GM23338 (cell line): ENCODE data around the gene ADD3. TPM values are rescaled to one million over a fixed set of nuclear protein-coding genes. Genes with fewer than 3 reads are reported as not detected.

Source experiments
- ATAC-seq: fragments of 200-7000 bp; cut with Tn5 transposase; 3 replicates; pipeline ENCODE4 v1.9.1; 2020
- DNase-seq: peaks from one replicate; pipeline ENCODE4 v3.0.0-alpha.2; 2015; ENCODE audit warnings: low spot score
- H2AFZ ChIP-seq: fragments of 200-600 bp; sonication (generic); 2 replicates; pipeline ENCODE4 v1.8.0; 2016; ENCODE audit warnings: antibody characterized with exemption, mild to moderate bottlenecking, moderate library complexity
- H3F3A ChIP-seq: fragments of 200-600 bp; sonication (generic); replicated peaks from 2 replicates; pipeline ENCODE4 v1.8.0; 2017; ENCODE audit warnings: antibody characterized with exemption, mixed run types, low read depth
- H3K27ac ChIP-seq: fragments of 200-600 bp; sonication (generic); 2 replicates; pipeline ENCODE4 v1.6.1; 2016; ENCODE audit warnings: low read depth
- H3K27me3 ChIP-seq: fragments of 200-600 bp; sonication (generic); 2 replicates; pipeline ENCODE4 v1.8.0; 2016; ENCODE audit warnings: mild to moderate bottlenecking, mixed run types, moderate library complexity; ENCODE audit not compliant: insufficient read depth
- H3K36me3 ChIP-seq: fragments of 200-600 bp; sonication (generic); 2 replicates; pipeline ENCODE4 v1.8.0; 2016; ENCODE audit warnings: mild to moderate bottlenecking; ENCODE audit not compliant: insufficient read depth
- H3K4me1 ChIP-seq: fragments of 200-600 bp; sonication (generic); 2 replicates; pipeline ENCODE4 v1.8.0; 2016; ENCODE audit warnings: mild to moderate bottlenecking, moderate library complexity; ENCODE audit not compliant: insufficient read depth
- H3K4me2 ChIP-seq: fragments of 200-600 bp; sonication (generic); 2 replicates; pipeline ENCODE4 v1.7.1; 2017; ENCODE audit warnings: mixed run types
- H3K4me3 ChIP-seq: fragments of 200-600 bp; sonication (generic); 2 replicates; pipeline ENCODE4 v1.6.1; 2016; ENCODE audit warnings: mixed run types
- H3K79me2 ChIP-seq: fragments of 200-600 bp; sonication (generic); replicated peaks from 2 replicates; pipeline ENCODE4 v1.8.0; 2017; ENCODE audit warnings: mild to moderate bottlenecking; ENCODE audit not compliant: insufficient read depth
- H3K9me2 ChIP-seq: fragments of 200-600 bp; sonication (generic); 2 replicates; pipeline ENCODE4 v1.8.0; 2017; ENCODE audit not compliant: insufficient read depth
- H4K20me1 ChIP-seq: fragments of 200-600 bp; sonication (generic); replicated peaks from 2 replicates; pipeline ENCODE4 v1.8.0; 2017; ENCODE audit warnings: mild to moderate bottlenecking; ENCODE audit not compliant: insufficient read depth
- H3K27ac Mint-ChIP-seq: 2 replicates; pipeline ENCODE4 v1.8.0; 2020; ENCODE audit warnings: inconsistent platforms, mild to moderate bottlenecking, moderate library complexity, mixed read lengths
- H3K27me3 Mint-ChIP-seq: 3 replicates; pipeline ENCODE4 v1.8.0; 2022; ENCODE audit warnings: low read depth, mild to moderate bottlenecking, moderate library complexity, mixed read lengths, inconsistent platforms; ENCODE audit not compliant: insufficient read depth, poor library complexity
- H3K36me3 Mint-ChIP-seq: 3 replicates; pipeline ENCODE4 v1.8.0; 2021; ENCODE audit warnings: low read depth, mild to moderate bottlenecking, inconsistent platforms, moderate library complexity, mixed read lengths
- H3K4me1 Mint-ChIP-seq: 3 replicates; pipeline ENCODE4 v1.8.0; 2020; ENCODE audit warnings: mild to moderate bottlenecking, inconsistent platforms, mixed read lengths
- H3K4me3 Mint-ChIP-seq: 3 replicates; pipeline ENCODE4 v1.8.0; 2021; ENCODE audit warnings: moderate library complexity, mild to moderate bottlenecking, inconsistent platforms, mixed read lengths
- H3K9me3 Mint-ChIP-seq: 3 replicates; pipeline ENCODE4 v1.8.0; 2020; ENCODE audit warnings: moderate library complexity, mild to moderate bottlenecking, inconsistent platforms, mixed read lengths
- CREB1 ChIP-seq: fragments of 250-450 bp; sonication (Bioruptor Pico); IDR thresholded peaks from 2 replicates; pipeline ENCODE4 v1.5.0; 2020; ENCODE audit warnings: low read depth, mild to moderate bottlenecking, moderate library complexity
- ETS1 ChIP-seq: IDR thresholded peaks from 2 replicates; pipeline ENCODE4 v1.6.1; 2016; ENCODE audit warnings: antibody characterized with exemption
- EZH2 ChIP-seq: fragments of 200-600 bp; sonication (generic); IDR thresholded peaks from one replicate; pipeline ENCODE4 v1.8.0; 2017; ENCODE audit warnings: antibody characterized with exemption, mild to moderate bottlenecking, low read depth; ENCODE audit not compliant: unreplicated experiment
- EZH2phosphoT487 ChIP-seq: fragments of 200-600 bp; sonication (generic); IDR thresholded peaks from one replicate; pipeline ENCODE4 v1.8.1; 2018; ENCODE audit warnings: antibody characterized with exemption; ENCODE audit not compliant: unreplicated experiment
- JUNB ChIP-seq: IDR thresholded peaks from one replicate; pipeline ENCODE4 v1.6.1; 2016; ENCODE audit warnings: antibody characterized with exemption; ENCODE audit not compliant: unreplicated experiment
- NANOG ChIP-seq: IDR thresholded peaks from 2 replicates; pipeline ENCODE4 v1.6.1; 2016; ENCODE audit warnings: antibody characterized with exemption, borderline replicate concordance
- POLR2AphosphoS5 ChIP-seq: IDR thresholded peaks from 2 replicates; pipeline ENCODE4 v1.6.1; 2016; ENCODE audit warnings: antibody characterized with exemption, low read depth
- STAT1 ChIP-seq: IDR thresholded peaks from one replicate; pipeline ENCODE4 v1.6.1; 2016; ENCODE audit warnings: antibody characterized with exemption; ENCODE audit not compliant: unreplicated experiment
- ZNF114 ChIP-seq: fragments of 250-450 bp; sonication (Bioruptor Pico); IDR thresholded peaks from 2 replicates; pipeline ENCODE4 v1.5.0; 2020; ENCODE audit warnings: mild to moderate bottlenecking, moderate library complexity
- ZNF331 ChIP-seq: fragments of 250-450 bp; sonication (Bioruptor Pico); IDR thresholded peaks from 2 replicates; pipeline ENCODE4 v1.5.0; 2020; ENCODE audit warnings: low read depth, mild to moderate bottlenecking, moderate library complexity
- ZNF462 ChIP-seq: fragments of 250-450 bp; sonication (Bioruptor Pico); IDR thresholded peaks from 2 replicates; pipeline ENCODE4 v1.5.0; 2020; ENCODE audit warnings: mild to moderate bottlenecking, moderate library complexity
- polyA plus RNA-seq: library from polyadenylated mRNA; unstranded; fragments of >200 nt; fragmentation: Nextera tagmentation; extraction: Ambion mirVana; gene quantifications from 2 replicates; pipeline ENCODE4 v1.2.1, GENCODE V29; 2016
- total RNA-seq: library from RNA; depleted of rRNA; stranded (reverse); fragments of >200 nt; shearing (Covaris generic); gene quantifications from 2 replicates; pipeline ENCODE4 v1.2.3, GENCODE V29; 2014
- TF ChIP-seq, protein P1 (sequence below), 2 experiments: fragments of 200-600 bp in 1 of 2; sonication (generic) in 1 of 2; conservative IDR thresholded peaks; 2 replicates each; pipeline versions ENCODE4 v1.5.1 to v1.6.1; 2016 to 2017; ENCODE audit warnings: antibody characterized with exemption in 2 of 2, low read depth in 2 of 2, mild to moderate bottlenecking in 2 of 2, moderate library complexity in 1 of 2
- TF ChIP-seq, protein P2 (sequence below): IDR thresholded peaks from one replicate; pipeline ENCODE4 v1.6.1; 2018; ENCODE audit warnings: antibody characterized with exemption; ENCODE audit not compliant: unreplicated experiment

The ADD3 gene
- total and polyA plus RNA-seq, 2 experiments from 2014 or later: 68.5 to 767 TPM

- no peaks in the 10 kb centered on the region for H3K27me3 Mint-ChIP-seq
- H2AFZ ChIP-seq: no peak overlapping the region
- H4K20me1 ChIP-seq: peaks cover 28% of the 10 kb centered on the region
- DNase-seq: no peak
- no peak overlapping the region; the same call in 1 of the 2 replicates for H3K27ac Mint-ChIP-seq
- H3K4me1 Mint-ChIP-seq: peaks cover 28% of the 10 kb centered on the region
- no peaks in the 10 kb centered on the region for H3K9me2 ChIP-seq
- peaks cover 95% of the 10 kb centered on the region for H3K79me2 ChIP-seq
- H3K36me3 Mint-ChIP-seq: peaks cover 3% of the 10 kb centered on the region; the same call in 2 of the 3 replicates
- H3K9me3 Mint-ChIP-seq: no peaks in the 10 kb centered on the region
- H3K36me3 ChIP-seq: no peaks in the 10 kb centered on the region
- H3K4me1 ChIP-seq: peaks cover 15% of the 10 kb centered on the region
- no peak overlapping the region for H3K4me3 Mint-ChIP-seq
- H3K4me2 ChIP-seq: no peak overlapping the region
- no peaks in the 10 kb centered on the region for H3K27me3 ChIP-seq
- no peak for TF ChIP-seq JUNB
- TF ChIP-seq, protein P1, sequence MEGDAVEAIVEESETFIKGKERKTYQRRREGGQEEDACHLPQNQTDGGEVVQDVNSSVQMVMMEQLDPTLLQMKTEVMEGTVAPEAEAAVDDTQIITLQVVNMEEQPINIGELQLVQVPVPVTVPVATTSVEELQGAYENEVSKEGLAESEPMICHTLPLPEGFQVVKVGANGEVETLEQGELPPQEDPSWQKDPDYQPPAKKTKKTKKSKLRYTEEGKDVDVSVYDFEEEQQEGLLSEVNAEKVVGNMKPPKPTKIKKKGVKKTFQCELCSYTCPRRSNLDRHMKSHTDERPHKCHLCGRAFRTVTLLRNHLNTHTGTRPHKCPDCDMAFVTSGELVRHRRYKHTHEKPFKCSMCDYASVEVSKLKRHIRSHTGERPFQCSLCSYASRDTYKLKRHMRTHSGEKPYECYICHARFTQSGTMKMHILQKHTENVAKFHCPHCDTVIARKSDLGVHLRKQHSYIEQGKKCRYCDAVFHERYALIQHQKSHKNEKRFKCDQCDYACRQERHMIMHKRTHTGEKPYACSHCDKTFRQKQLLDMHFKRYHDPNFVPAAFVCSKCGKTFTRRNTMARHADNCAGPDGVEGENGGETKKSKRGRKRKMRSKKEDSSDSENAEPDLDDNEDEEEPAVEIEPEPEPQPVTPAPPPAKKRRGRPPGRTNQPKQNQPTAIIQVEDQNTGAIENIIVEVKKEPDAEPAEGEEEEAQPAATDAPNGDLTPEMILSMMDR (conservative IDR thresholded peaks at IDR 0.05; ENCODE audit: low read depth in 2 of 2): no peak
- no peak for TF ChIP-seq ETS1
- TF ChIP-seq STAT1: no peak
- no peak for TF ChIP-seq POLR2AphosphoS5
- TF ChIP-seq NANOG: no peak
- TF ChIP-seq EZH2phosphoT487: no peak
- TF ChIP-seq ZNF462 (CRISPR knock-in tag): no peak
- no peak for TF ChIP-seq CREB1 (CRISPR knock-in tag)
- no peak for TF ChIP-seq ZNF331 (CRISPR knock-in tag)
- no peak for TF ChIP-seq ZNF114 (CRISPR knock-in tag)
- no peak for TF ChIP-seq EZH2
- TF ChIP-seq, protein P2, sequence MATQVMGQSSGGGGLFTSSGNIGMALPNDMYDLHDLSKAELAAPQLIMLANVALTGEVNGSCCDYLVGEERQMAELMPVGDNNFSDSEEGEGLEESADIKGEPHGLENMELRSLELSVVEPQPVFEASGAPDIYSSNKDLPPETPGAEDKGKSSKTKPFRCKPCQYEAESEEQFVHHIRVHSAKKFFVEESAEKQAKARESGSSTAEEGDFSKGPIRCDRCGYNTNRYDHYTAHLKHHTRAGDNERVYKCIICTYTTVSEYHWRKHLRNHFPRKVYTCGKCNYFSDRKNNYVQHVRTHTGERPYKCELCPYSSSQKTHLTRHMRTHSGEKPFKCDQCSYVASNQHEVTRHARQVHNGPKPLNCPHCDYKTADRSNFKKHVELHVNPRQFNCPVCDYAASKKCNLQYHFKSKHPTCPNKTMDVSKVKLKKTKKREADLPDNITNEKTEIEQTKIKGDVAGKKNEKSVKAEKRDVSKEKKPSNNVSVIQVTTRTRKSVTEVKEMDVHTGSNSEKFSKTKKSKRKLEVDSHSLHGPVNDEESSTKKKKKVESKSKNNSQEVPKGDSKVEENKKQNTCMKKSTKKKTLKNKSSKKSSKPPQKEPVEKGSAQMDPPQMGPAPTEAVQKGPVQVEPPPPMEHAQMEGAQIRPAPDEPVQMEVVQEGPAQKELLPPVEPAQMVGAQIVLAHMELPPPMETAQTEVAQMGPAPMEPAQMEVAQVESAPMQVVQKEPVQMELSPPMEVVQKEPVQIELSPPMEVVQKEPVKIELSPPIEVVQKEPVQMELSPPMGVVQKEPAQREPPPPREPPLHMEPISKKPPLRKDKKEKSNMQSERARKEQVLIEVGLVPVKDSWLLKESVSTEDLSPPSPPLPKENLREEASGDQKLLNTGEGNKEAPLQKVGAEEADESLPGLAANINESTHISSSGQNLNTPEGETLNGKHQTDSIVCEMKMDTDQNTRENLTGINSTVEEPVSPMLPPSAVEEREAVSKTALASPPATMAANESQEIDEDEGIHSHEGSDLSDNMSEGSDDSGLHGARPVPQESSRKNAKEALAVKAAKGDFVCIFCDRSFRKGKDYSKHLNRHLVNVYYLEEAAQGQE: no peak
- H3K27ac ChIP-seq: no peak overlapping the region; the same call in 1 of the 2 replicates
- ATAC-seq: no peak
- no peak overlapping the region for H3K4me3 ChIP-seq
- no peaks in the 10 kb centered on the region for H3F3A ChIP-seq
Measured at GRCh38 chr10:110040767-110041478, 33.1 kb downstream of the ADD3 start.
